Upper lobe of left lung (tissue), 6 donors: ENCODE results near the gene MIS18A. TPM values are rescaled to one million over a fixed set of nuclear protein-coding genes. Genes with fewer than 3 reads are reported as not detected.
A peak's percentile ranks its signal among the peaks of the same experiment; 100 is the strongest.

ENCODE experiments used
- ATAC-seq, 2 donors: fragments of 200-7000 bp; cut with Tn5 transposase; one replicate each; pipeline ENCODE4 v1.9.1; 2022; ENCODE audit warnings: mild to moderate bottlenecking in 2 of 2, moderate library complexity in 2 of 2; ENCODE audit not compliant: low FRiP score in 2 of 2
- DNase-seq, 2 donors: peaks; one replicate each; pipeline ENCODE4 v3.0.0-alpha.2; 2019 to 2020
- H3K27ac ChIP-seq, 4 donors: fragments of 200-600 bp; sonication (generic); one replicate each; pipeline ENCODE4 v1.5.1; 2016 to 2019
- H3K27me3 ChIP-seq, 4 donors: fragments of 200-600 bp; sonication (generic); one replicate each; pipeline ENCODE4 v1.5.1; 2017 to 2019
- H3K36me3 ChIP-seq, 4 donors: fragments of 200-600 bp; sonication (generic); one replicate each; pipeline ENCODE4 v1.5.1; 2016 to 2019
- H3K4me1 ChIP-seq, 4 donors: fragments of 200-600 bp; sonication (generic); one replicate each; pipeline ENCODE4 v1.5.1; 2018 to 2019
- H3K4me3 ChIP-seq, 4 donors: fragments of 200-600 bp; sonication (generic); one replicate each; pipeline ENCODE4 v1.5.1; 2017 to 2019; ENCODE audit warnings: mild to moderate bottlenecking in 2 of 4, moderate library complexity in 1 of 4
- H3K9me3 ChIP-seq, 4 donors: fragments of 200-600 bp; sonication (generic); one replicate each; pipeline ENCODE4 v1.5.1; 2018 to 2019
- CTCF ChIP-seq, 6 experiments: fragments of 450-650 bp in 4 of 6; fragments of 200-600 bp in 2 of 6; sonication (generic) in 2 of 6; IDR thresholded peaks; one replicate each; pipeline ENCODE4 v1.5.1; 2016 to 2019; ENCODE audit warnings: antibody characterized with exemption in 6 of 6
- EP300 ChIP-seq, 4 donors: sonication (generic); formaldehyde crosslinking; IDR thresholded peaks; one replicate each; pipeline ENCODE4 v1.5.1; 2017; ENCODE audit warnings: antibody characterized with exemption in 4 of 4, control low read depth in 2 of 4
- POLR2A ChIP-seq, 4 donors: fragments of 450-650 bp; IDR thresholded peaks; one replicate each; pipeline ENCODE4 v1.5.1; 2016 to 2017; ENCODE audit warnings: antibody characterized with exemption in 4 of 4, mild to moderate bottlenecking in 2 of 4
- POLR2AphosphoS5 ChIP-seq, 2 donors: sonication (generic); formaldehyde crosslinking; IDR thresholded peaks; one replicate each; pipeline ENCODE4 v1.5.1; 2017; ENCODE audit warnings: antibody characterized with exemption in 2 of 2
- WGBS, 2 donors: methylation state at CpG; one replicate each; pipeline ENCODE4 v1.1.5; 2017 to 2018; 5-methylcytosine and 5-hydroxymethylcytosine counted together
- total RNA-seq, 6 donors: library from RNA; depleted of rRNA in 4 of 6; stranded (reverse); fragments of >200 nt in 4 of 6; gene quantifications; one replicate each; pipeline versions ENCODE4 v1.1.0 to v1.2.1, GENCODE V29; 2016 to 2021
- donor health status: DM: no; HTN: no; CAD: no; lungs with moderate emphysema.
- donor health status: DM: no; HTN: yes; CAD: no; lungs with severe emphysema.

MIS18A gene
- total RNA-seq, 6 donors from 2014 or later: 3.3 to 7.8 (median 5.4) TPM; not detected in 1

GRCh38 chr21:32316361-32317215, 37.7 kb upstream of the MIS18A start:
- H3K36me3 ChIP-seq: peaks cover 20 to 93% (median 71%) of the 10 kb centered on the region in 4 donors

DNA sequence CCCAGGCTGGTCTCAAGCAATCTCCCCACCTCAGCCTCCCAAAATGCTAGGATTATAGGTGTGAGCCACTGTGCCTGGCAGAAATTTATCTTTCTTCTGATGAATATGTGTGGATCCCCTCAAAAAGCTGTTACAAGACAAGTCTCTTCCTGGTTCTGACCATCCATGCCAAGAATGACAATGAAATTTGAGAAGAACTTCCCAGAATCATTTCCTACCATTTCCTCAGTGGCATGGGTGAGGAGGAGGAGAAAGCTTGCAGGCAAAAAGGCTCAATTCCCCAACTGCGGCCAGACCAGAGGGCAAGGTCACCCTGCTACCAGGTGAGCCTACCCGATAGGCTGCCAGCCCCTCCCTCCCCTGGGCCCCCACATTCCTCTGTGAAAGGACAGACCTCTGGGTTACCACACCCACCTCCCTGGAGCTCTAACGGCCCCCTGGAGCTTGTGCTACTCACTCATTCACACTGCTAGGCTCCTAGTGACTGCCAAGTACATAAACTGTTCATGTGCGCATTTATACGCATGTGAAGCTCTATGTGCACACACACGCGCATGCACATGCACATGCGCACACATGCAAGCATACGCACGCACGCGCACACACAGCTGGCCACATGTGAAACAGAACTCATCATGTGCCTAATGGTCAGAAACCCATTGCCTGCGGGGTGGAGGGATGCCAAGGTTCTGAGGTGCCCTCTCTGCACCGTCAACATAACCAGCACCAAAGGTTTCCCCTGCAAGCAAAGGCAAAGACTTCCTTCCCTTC, 36.8 kb upstream of the MIS18A start:
- no peak for ATAC-seq
- H3K4me3 ChIP-seq: no peak overlapping the region

More at GRCh38 chr21:32316361-32317215, 37.7 kb upstream of the MIS18A start:
- Histone ChIP-seq H3K27ac (no peak overlapping the region), H3K9me3 (no peaks in the 10 kb centered on the region), H3K27me3 (no peaks in the 10 kb centered on the region), H3K4me3 (no peak overlapping the region), H3K4me1 (no peaks in the 10 kb centered on the region)
- ATAC-seq (no peak), DNase-seq (peak in 1 of 2 donors; percentile 67)
- 94 to 96% methylated on average over 20 to 22 of the region's 22 CpGs for WGBS, 2 donors
- TF ChIP-seq EP300 (IDR thresholded peaks at IDR 0.05) (no peak), CTCF (IDR thresholded peaks at IDR 0.05) (no peak), POLR2A (IDR thresholded peaks at IDR 0.05) (no peak), POLR2AphosphoS5 (IDR thresholded peaks at IDR 0.05) (no peak)

DNA sequence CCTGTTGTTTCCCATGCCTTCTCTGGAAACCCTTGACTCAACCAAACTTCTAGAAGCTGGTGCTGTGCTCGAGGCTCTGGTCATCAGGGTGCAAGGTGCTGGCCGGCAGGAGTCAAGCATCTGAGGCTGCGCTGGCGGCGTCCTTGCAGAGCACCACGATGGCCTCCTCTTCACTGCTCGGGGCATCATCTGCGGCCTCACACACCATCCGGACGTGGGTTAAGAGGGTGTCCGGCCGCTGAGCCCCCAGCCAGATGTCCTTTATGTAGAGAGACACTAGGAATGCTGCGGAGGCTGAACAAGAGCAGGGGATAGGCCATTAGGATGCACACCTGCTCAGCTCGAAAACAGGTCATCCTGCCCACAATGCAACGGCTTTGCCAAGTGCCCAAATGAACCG, 36.0 kb upstream of the MIS18A start:
- Histone ChIP-seq H3K27ac (no peak overlapping the region), H3K9me3 (no peaks in the 10 kb centered on the region), H3K36me3 (peaks cover 12 to 75% (median 58%) of the 10 kb centered on the region in 4 donors), H3K4me3 (no peak overlapping the region), H3K4me1 (no peaks in the 10 kb centered on the region), H3K27me3 (no peaks in the 10 kb centered on the region)
- DNase-seq: peak in 1 of 2 donors; percentile 58
- 94 to 96% methylated on average over 5 to 16 of the region's 16 CpGs for WGBS, 2 donors
- ATAC-seq: no peak
- TF ChIP-seq POLR2A (IDR thresholded peaks at IDR 0.05) (no peak), CTCF (IDR thresholded peaks at IDR 0.05) (no peak), EP300 (IDR thresholded peaks at IDR 0.05) (no peak), POLR2AphosphoS5 (IDR thresholded peaks at IDR 0.05) (no peak)

More for the DNA sequence above, 36.8 kb upstream of the MIS18A start:
- Histone ChIP-seq H3K9me3 (no peaks in the 10 kb centered on the region), H3K4me1 (no peaks in the 10 kb centered on the region), H3K27me3 (no peaks in the 10 kb centered on the region), H3K27ac (no peak overlapping the region), H3K36me3 (peaks cover 13 to 84% (median 67%) of the 10 kb centered on the region in 4 donors)
- 92 to 96% methylated on average over 13 to 14 of the region's 14 CpGs for WGBS, 2 donors
- TF ChIP-seq POLR2AphosphoS5 (IDR thresholded peaks at IDR 0.05): no peak
- no peak for TF ChIP-seq EP300 (IDR thresholded peaks at IDR 0.05)
- no peak for TF ChIP-seq CTCF (IDR thresholded peaks at IDR 0.05)
- TF ChIP-seq POLR2A (IDR thresholded peaks at IDR 0.05): no peak
- no peak for DNase-seq

GRCh38 chr21:32312976-32313375, 34.1 kb upstream of the MIS18A start:
- Histone ChIP-seq H3K9me3 (no peaks in the 10 kb centered on the region), H3K36me3 (peaks cover 12 to 57% (median 41%) of the 10 kb centered on the region in 4 donors), H3K4me3 (no peak overlapping the region), H3K27me3 (no peaks in the 10 kb centered on the region), H3K4me1 (no peaks in the 10 kb centered on the region), H3K27ac (no peak overlapping the region)
- 96 to 99% methylated on average over 6 of the region's 6 CpGs for WGBS, 2 donors
- ATAC-seq: no peak
- TF ChIP-seq POLR2A (IDR thresholded peaks at IDR 0.05) (no peak), CTCF (IDR thresholded peaks at IDR 0.05) (no peak), POLR2AphosphoS5 (IDR thresholded peaks at IDR 0.05) (no peak), EP300 (IDR thresholded peaks at IDR 0.05) (no peak)
- DNase-seq: no peak
